PC-9 (cell line): ENCODE results near the gene RNF41. TPM values are rescaled to one million over a fixed set of nuclear protein-coding genes. Genes with fewer than 3 reads are reported as not detected.

ENCODE experiments used
- BruUV-seq: library from RNA; stranded (reverse); fragments of 400-500 nt; replicated peaks from 2 replicates; lab custom pipeline; 2021; lab: Mats Ljungman, UMichigan
- CTCF ChIA-PET: fragments of 300-600 bp; sonication (Branson Sonifier 250); formaldehyde crosslinking; loops from one replicate; lab custom pipeline; 2022; ENCODE audit warnings: antibody characterized with exemption; lab: Charles Lee
- POLR2A ChIA-PET: fragments of 300-600 bp; sonication (Branson Sonifier 250); formaldehyde crosslinking; loops from one replicate; lab custom pipeline; 2022; ENCODE audit warnings: antibody characterized with exemption; ENCODE audit not compliant: unreplicated experiment; lab: Charles Lee
- DNase-seq, 2 experiments: peaks; one replicate each; pipeline versions ENCODE4 v3.0.0 to v3.0.0-alpha.2; 2015 to 2022; ENCODE audit warnings: mixed read lengths in 1 of 2
- H2AFZ ChIP-seq: fragments of 200-600 bp; sonication (generic); 2 replicates; pipeline ENCODE4 v1.8.1; 2017; ENCODE audit warnings: antibody characterized with exemption
- H3F3A ChIP-seq: fragments of 200-600 bp; sonication (generic); 2 replicates; pipeline ENCODE4 v1.8.1; 2017; ENCODE audit warnings: antibody characterized with exemption, mild to moderate bottlenecking, low read depth; ENCODE audit not compliant: insufficient read depth
- H3K27ac ChIP-seq: fragments of 200-600 bp; sonication (generic); 2 replicates; pipeline ENCODE4 v1.6.1; 2016; ENCODE audit warnings: mixed run types
- H3K27me3 ChIP-seq: fragments of 200-600 bp; sonication (generic); 2 replicates; pipeline ENCODE4 v1.6.1; 2016; ENCODE audit warnings: low read depth, mixed run types; ENCODE audit not compliant: insufficient read depth
- H3K36me3 ChIP-seq: fragments of 200-600 bp; sonication (generic); 2 replicates; pipeline ENCODE4 v1.6.1; 2016; ENCODE audit warnings: low read depth, mixed run types
- H3K4me1 ChIP-seq: fragments of 200-600 bp; sonication (generic); replicated peaks from 2 replicates; pipeline ENCODE4 v1.6.1; 2016; ENCODE audit warnings: mixed run types; ENCODE audit not compliant: insufficient read depth
- H3K4me2 ChIP-seq: fragments of 200-600 bp; sonication (generic); 2 replicates; pipeline ENCODE4 v1.6.1; 2017; ENCODE audit warnings: mixed run types
- H3K4me3 ChIP-seq: fragments of 200-600 bp; sonication (generic); 2 replicates; pipeline ENCODE4 v1.6.1; 2016; ENCODE audit warnings: mixed run types
- H3K79me2 ChIP-seq: fragments of 200-600 bp; sonication (generic); 2 replicates; pipeline ENCODE4 v1.6.1; 2017; ENCODE audit warnings: low read depth, mixed run types
- H3K9me2 ChIP-seq: fragments of 200-600 bp; sonication (generic); 2 replicates; pipeline ENCODE4 v1.8.1; 2017; ENCODE audit warnings: mild to moderate bottlenecking; ENCODE audit not compliant: insufficient read depth
- H3K9me3 ChIP-seq: fragments of 200-600 bp; sonication (generic); 2 replicates; pipeline ENCODE4 v1.8.1; 2016; ENCODE audit warnings: low read depth; ENCODE audit not compliant: insufficient read depth
- H4K20me1 ChIP-seq: fragments of 200-600 bp; sonication (generic); 2 replicates; pipeline ENCODE4 v1.8.1; 2017; ENCODE audit not compliant: insufficient read depth
- CTCF ChIP-seq: fragments of 200-600 bp; sonication (generic); conservative IDR thresholded peaks from 2 replicates; pipeline ENCODE4 v1.6.1; 2017; ENCODE audit warnings: mixed run types, antibody characterized with exemption, mild to moderate bottlenecking, moderate library complexity
- EZH2 ChIP-seq: fragments of 200-600 bp; sonication (generic); IDR thresholded peaks from 2 replicates; pipeline ENCODE4 v1.8.0; 2017; ENCODE audit warnings: antibody characterized with exemption, low read depth
- intact Hi-C: fragments of 100-400 bp; cut with micrococcal nuclease; formaldehyde crosslinking; loops from one replicate; pipeline ENCODE4 v1.10.0; 2022; ENCODE audit not compliant: unreplicated experiment
- total RNA-seq: library from RNA; stranded (reverse); gene quantifications from 2 replicates; pipeline ENCODE4 v1.2.3, GENCODE V29; 2021

Gene RNF41
- total RNA-seq, 1 experiment from 2014 or later: 33.4 TPM

- H3K4me2 ChIP-seq: peak overlapping the region; percentile 89
- TSS peak; percentile 87 for BruUV-seq
- H3K4me1 ChIP-seq: peaks cover 23% of the 10 kb centered on the region
- ChIA-PET POLR2A (interaction anchor here (0.6 to 1.6 kb wide), 4 partner anchors 23 to 145 kb away, joined by 4 to 13 read pairs (median 5); partner anchors contain the start of gene ESYT1), CTCF (interaction anchor here (0.5 kb wide), 1 partner anchor 61 kb away, joined by 3 read pairs; no protein-coding TSS in a partner anchor)
- H3K9me2 ChIP-seq: no peaks in the 10 kb centered on the region
- H3K4me3 ChIP-seq: peak overlapping the region; percentile 95
- peaks cover 56% of the 10 kb centered on the region for H3F3A ChIP-seq
- TF ChIP-seq CTCF (no peak), EZH2 (no peak)
- H3K36me3 ChIP-seq: peaks cover 38% of the 10 kb centered on the region
- peak; percentile 70 to 75 for DNase-seq
- peaks cover 26% of the 10 kb centered on the region for H4K20me1 ChIP-seq
- no peaks in the 10 kb centered on the region for H3K27me3 ChIP-seq
- intact Hi-C loops: loop anchor here (5.0 kb wide), 1 partner anchor 42 kb away; the partner anchor contains the start of genes RPL41 and ZC3H10
- H2AFZ ChIP-seq: no peak overlapping the region
- peaks cover 35% of the 10 kb centered on the region for H3K79me2 ChIP-seq
- H3K9me3 ChIP-seq: no peaks in the 10 kb centered on the region
- H3K27ac ChIP-seq: peak overlapping the region; percentile 82
Measured at GRCh38 chr12:56158926-56159461, 62.7 kb downstream of the RNF41 start.

GRCh38 chr12:56158029-56158925, 63.4 kb downstream of the RNF41 start, which contains the start of gene MYL6:
TSS of gene MYL6 (plus strand) at chr12:56158359. CDS start at chr12:56158402, 43 bp downstream.
- H3K79me2 ChIP-seq: peaks cover 38% of the 10 kb centered on the region
- H3K4me3 ChIP-seq: peak within 1 kb of the TSS; percentile 95
- peaks cover 22% of the 10 kb centered on the region for H4K20me1 ChIP-seq
- peaks cover 26% of the 10 kb centered on the region for H3K4me1 ChIP-seq
- H3K9me2 ChIP-seq: no peaks in the 10 kb centered on the region
- ChIA-PET POLR2A (interaction anchor here (0.6 to 1.6 kb wide), 5 partner anchors 23 to 588 kb away, joined by 3 to 13 read pairs (median 5); partner anchors contain the start of gene ESYT1), CTCF (no interaction called here)
- no peaks in the 10 kb centered on the region for H3K9me3 ChIP-seq
- H2AFZ ChIP-seq: 0 out of 2 replicates have a peak within 1 kb of the TSS, but pooled peaks have one; percentile 67
- no TSS peak for BruUV-seq
- intact Hi-C loops: loop anchor here (5.0 kb wide), 1 partner anchor 41 kb away; the partner anchor contains the start of genes RPL41 and ZC3H10
- peaks cover 36% of the 10 kb centered on the region for H3K36me3 ChIP-seq
- H3K4me2 ChIP-seq: peak within 1 kb of the TSS; percentile 89
- TF ChIP-seq CTCF: no peak
- TF ChIP-seq EZH2: no peak
- no peaks in the 10 kb centered on the region for H3K27me3 ChIP-seq
- H3K27ac ChIP-seq: peak within 1 kb of the TSS; percentile 82
- peak; percentile 89 to 93 for DNase-seq
- H3F3A ChIP-seq: peaks cover 53% of the 10 kb centered on the region
